GM19023 (cell line): ENCODE measurements around the gene TMED4.
A peak's percentile ranks its signal among the peaks of the same experiment; 100 is the strongest.

Experiments used
- ATAC-seq: cut with Tn5 transposase; IDR thresholded peaks from one replicate; pipeline ENCODE4 v1.9.1; 2021; ENCODE audit warnings: mild to moderate bottlenecking, moderate library complexity; ENCODE audit not compliant: unreplicated experiment

TMED4 gene

DNA sequence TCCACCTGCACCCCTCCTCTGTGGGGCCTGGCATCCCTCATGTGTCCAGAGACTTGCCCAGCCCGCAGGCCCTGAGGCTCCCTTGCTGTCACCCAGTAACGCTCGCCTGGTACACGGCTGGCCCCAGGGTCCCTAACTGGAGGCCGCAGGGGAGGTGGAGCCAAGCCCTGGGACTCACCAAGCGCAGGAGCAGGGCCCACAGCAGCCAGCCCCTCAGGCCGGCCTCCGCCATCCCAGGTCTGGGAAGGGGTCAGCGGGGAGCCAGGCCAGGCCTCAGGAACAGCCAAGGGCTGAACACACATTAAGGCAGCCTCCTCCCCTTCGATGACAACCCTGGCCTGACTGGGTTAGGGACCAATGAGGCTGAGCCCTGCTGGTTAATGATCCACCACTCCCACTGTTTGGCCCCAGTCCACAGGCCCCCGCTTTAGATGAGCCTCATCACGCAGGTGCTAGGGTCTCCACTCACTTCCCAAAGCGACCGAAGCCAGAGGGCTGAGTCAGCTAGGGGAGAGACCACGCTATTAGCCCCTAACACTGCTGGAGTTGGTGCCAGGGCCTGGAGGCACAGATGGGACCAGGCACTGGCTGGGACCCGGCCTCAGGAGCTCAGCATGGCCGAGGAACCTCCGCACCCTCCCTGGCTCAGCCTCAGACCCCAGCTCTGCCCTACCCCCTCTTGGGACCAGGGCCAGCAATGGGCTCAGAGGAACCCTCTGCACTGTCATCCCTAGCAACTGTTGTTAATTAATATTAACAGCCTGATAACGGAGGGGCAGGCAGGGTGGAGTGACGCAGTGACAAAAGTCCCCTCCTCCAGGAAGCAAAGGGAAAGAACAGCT lies 40.8 kb downstream of the TMED4 start, which contains the start of gene NPC1L1:
NPC1L1 (minus strand) TSS at position 303 of the 842 bp plus-strand sequence; CDS start at position 232, 71 bp downstream.
- no peak for ATAC-seq

GRCh38 chr7:44540592-44541027 lies 41.4 kb downstream of the TMED4 start:
- ATAC-seq = no peak

- no peak for ATAC-seq
These were observed 42.1 kb downstream of the TMED4 start for GRCh38 chr7:44539669-44540506.

DNA sequence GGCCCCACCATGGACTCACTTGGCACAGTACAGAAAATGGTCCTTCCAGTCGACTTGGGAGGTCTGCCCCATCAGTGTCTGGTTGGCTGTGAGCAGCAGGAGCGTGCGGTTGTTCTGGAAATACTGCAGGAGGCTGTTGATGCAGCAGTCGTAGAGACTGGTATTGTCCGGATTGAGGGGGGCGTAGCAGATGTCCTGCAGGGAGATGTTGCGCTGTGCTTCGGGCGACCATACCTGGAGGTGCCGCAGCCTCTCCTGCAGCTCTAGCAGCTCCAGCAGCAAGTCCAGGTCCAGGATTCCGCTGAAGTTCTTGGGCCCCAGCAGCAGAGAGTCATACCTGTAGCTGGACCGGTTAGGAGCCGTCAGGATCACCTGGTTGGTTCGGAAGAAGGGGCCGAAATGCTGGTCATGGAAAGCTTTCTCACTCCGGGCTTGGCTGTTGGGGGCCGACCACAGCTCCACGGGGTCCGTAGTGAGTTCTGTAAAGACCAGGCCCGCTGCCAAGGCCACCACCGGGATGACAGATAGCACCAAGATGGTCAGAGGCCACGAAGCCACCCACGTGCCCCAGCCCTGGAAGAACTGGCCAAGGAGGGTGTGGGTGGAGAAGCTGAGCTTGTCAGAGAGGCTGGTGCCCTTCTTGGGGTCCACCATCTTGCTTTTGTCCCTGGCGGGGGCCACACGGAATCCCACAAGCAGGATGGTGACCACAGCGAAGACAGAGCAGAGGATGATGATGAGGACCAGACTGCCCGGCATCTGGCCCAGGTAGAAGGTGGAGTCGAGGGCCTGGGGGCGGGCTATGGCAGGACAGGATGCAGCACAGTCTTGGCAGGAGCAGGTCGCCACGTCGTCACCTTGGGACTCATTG lies 43.0 kb downstream of the TMED4 start:
- no peak for ATAC-seq

DNA sequence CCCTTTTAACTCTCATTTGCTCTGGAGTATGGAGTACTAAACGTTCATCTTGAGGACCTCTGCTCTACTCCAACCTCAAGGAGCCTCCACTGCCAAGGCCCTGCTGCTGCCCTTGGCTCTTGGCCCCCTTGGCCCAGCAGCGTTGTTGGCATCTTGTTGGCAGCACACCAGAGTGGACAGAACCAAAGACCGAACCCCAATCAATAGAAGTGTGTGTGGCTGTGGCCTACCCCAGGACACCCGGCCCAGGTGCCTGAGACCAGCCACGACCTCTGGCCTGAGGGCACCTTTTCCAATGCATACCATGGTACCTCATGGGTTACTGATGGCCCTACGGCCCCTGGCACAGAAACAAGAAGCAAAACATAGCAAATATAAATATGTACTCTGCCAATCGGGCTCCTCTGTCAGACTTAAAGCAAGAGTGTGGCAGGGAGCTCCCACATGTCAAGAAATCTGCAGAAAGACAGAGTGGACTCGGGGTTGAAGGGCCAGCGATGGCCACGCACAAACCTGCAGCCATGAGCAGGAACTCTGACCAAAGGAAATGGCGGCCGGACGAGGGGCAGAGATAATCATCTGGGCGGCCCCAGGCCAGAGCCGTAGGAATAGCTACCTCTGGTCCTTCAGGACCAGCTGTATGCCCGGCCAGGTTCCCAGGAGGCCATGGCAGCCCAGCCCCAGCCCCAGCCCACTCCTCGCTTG lies 43.8 kb downstream of the TMED4 start:
- ATAC-seq = no peak

DNA sequence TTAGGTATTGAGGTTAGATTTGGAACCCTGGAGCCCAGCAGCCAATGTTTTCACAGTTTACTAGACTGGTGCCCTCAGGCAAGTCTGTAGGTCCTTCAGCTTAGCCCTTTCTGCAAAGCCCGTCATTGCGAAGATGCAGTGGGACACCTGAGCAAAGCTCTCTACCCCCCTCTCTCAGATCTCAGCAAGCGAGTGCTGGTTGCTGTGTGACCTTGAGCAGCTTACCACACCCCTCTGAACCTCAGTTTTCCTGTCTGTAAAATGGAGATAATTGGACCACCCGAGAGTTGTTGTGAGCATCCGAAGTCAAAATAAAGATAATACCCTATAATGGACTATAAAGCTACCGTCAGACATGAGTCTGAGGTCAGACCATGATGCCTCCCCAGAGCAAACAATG lies 44.6 kb downstream of the TMED4 start:
- no peak for ATAC-seq

DNA sequence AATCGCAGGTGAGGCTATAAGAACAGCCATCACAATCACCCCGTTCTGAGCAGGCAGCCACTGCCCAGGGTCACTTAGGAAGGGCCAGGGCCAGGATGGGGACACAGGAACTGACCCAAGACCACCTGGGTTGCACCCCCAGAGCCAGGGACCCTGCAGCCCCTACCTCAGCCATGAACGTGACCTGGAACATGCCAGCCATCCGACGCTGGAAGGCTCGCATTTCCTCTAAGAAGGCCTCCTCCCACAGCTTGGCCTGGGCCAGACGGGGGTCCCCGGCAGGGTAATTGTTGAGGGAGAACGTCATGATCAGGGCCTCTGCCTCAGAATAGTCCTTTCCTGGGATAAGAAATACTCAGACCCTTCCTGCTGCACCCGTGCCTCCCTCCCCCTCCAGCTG lies 45.9 kb downstream of the TMED4 start:
- ATAC-seq = no peak

DNA sequence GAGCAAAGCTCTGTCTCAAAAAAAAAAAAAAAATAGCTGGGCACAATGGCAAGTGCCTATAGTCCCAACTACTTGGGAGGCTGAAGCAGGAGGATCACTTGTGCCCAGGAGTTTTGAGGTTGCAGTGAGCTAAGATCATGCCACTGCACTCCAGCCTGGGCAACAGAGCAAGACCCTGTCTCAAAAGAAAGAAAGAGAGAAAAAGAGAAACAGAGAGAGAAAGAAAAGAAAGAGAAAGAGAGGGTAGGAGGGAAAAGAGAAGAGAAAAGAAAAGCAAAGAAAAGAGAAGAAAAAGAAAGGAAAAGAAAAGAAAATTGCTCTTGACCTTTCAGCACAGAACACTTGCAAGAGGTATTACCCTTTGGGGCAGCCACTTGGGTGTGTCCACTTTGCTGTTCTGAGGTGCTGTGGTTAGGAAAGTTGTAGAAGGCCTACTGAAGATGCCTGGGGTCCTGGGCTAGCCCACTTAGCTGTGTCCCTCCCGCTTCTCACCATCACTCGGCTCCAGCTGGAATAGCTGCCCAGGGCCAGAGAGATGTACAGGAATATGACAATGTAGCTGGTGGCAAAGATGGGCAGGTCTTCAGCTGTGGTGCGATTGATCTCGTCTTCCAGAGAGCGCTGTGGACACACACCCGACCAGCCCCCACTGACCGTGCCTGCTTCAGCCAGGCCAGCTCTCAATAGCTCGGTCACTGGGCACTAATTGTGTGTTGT lies 46.5 kb downstream of the TMED4 start:
- ATAC-seq = no peak

- ATAC-seq = peak; percentile 60
These were observed 47.5 kb downstream of the TMED4 start for GRCh38 chr7:44534501-44534900.

GRCh38 chr7:44534087-44534486 lies 47.9 kb downstream of the TMED4 start:
- ATAC-seq = no peak

- ATAC-seq = no peak
These were observed 48.6 kb downstream of the TMED4 start for GRCh38 chr7:44533301-44534055.

- ATAC-seq = no peak
These were observed 50.3 kb downstream of the TMED4 start for GRCh38 chr7:44531421-44532380.

DNA sequence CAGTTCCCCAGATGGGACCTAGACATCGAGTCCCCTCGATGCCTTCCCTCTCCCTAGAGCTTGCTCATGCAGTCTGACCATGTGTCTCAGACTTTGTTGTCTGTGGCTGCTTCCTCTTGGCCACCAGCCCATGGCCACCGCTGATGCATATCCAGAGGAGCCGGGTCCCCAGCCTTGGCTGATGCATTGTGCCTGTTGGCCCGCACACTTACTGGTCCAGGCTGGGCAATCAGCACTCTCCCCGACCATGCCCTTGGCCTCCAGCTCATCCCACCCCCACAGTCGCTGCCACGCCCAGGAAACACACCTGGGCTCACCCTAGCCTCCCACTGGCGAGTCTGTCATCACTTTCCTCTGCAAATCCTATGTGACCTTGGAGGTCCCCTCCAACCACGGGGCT lies 51.0 kb downstream of the TMED4 start:
- ATAC-seq = no peak
